Measurements from ENCODE around the gene SLC25A24. TPM values are rescaled to one million over a fixed set of nuclear protein-coding genes. Genes with fewer than 3 reads are reported as not detected.

Gene SLC25A24
- total and polyA plus RNA-seq, 9 of the 15 experiments (the other 6 are each of a cell fraction or from before 2014, with no cell fraction given), result 6.9 to 34.9 (median 25.4) TPM

DNA sequence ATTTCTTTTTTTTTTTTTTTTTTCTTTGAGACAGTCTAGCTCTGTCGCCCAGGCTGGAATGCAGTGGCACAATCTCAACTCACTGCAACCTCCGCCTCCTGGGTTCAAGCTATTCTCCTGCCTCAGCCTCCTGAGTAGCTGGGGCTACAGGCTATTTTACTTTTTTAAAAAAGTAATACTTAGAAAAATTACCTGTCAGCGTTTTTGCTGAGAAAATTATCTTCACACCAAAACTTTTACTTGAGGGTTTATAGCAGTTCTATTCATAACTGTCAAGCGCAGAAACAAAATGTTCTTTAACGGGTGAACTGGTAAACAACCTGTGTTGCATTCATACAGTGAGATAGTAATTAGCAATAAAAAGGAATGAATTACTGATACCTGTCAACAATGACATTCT is 1.5 kb upstream of the SLC25A24 start (continued):
- no peak for TF ChIP-seq FOS (IDR thresholded peaks at IDR 0.05; ENCODE audit: extremely low read depth, insufficient read length)
- no peak for TF ChIP-seq ZNF407 (IDR thresholded peaks at IDR 0.05; ENCODE audit: low read depth)
- TF ChIP-seq FOSL1 (tag; conservative IDR thresholded peaks at IDR 0.05), result no peak
- peak; percentile 79 for TF ChIP-seq MAFF (IDR thresholded peaks at IDR 0.05; ENCODE audit: low read length)
- no peak for TF ChIP-seq BRD9 (IDR thresholded peaks at IDR 0.05; ENCODE audit: low read depth, partially characterized antibody)
- peak; percentile 90 for TF ChIP-seq ZNF316 (IDR thresholded peaks at IDR 0.05)
- no peak for TF ChIP-seq CBFA2T2 (conservative IDR thresholded peaks at IDR 0.05)
- no peak for TF ChIP-seq ZNF57 (CRISPR knock-in tag; IDR thresholded peaks at IDR 0.05)
- TF ChIP-seq SMARCA5 (IDR thresholded peaks at IDR 0.05), result no peak
- no peak for TF ChIP-seq ZNF445 (CRISPR knock-in tag; IDR thresholded peaks at IDR 0.05; ENCODE audit: low read depth)
- no peak for TF ChIP-seq ZNF398 (CRISPR knock-in tag; IDR thresholded peaks at IDR 0.05)
- TF ChIP-seq ILK (tag; IDR thresholded peaks at IDR 0.05; ENCODE audit: borderline replicate concordance, low read depth), result no peak
- TF ChIP-seq GATA2 (CRISPR knock-in tag; IDR thresholded peaks at IDR 0.05), result no peak
- TF ChIP-seq ZKSCAN1 (IDR thresholded peaks at IDR 0.05; ENCODE audit: low read depth, low read length), result no peak
- no peak for TF ChIP-seq PATZ1 (CRISPR knock-in tag; IDR thresholded peaks at IDR 0.05; ENCODE audit: borderline replicate concordance)
- TF ChIP-seq SMARCB1 (IDR thresholded peaks at IDR 0.05; ENCODE audit: insufficient read length, low read depth), result no peak

All from K562 (cell line).